ENCODE data around the gene OR1J2. TPM values are rescaled to one million over a fixed set of nuclear protein-coding genes. Genes with fewer than 3 reads are reported as not detected.
"Not testable (repeated sequence)": the region's sequence is repeated elsewhere in the genome, so short reads cannot be mapped to it uniquely, and the experiment has no call there.

Gene OR1J2
- total and polyA plus RNA-seq, 4 donors: not detected

GRCh38 chr9:122537066-122537465 lies 26.5 kb downstream of the OR1J2 start:
- H3K4me3 ChIP-seq (ENCODE audit: low read depth, low read length); H3K27ac ChIP-seq (ENCODE audit: low read depth, low read length); H3K27me3 ChIP-seq (ENCODE audit: control insufficient read depth, insufficient read depth, low read length); H3K36me3 ChIP-seq (ENCODE audit: control insufficient read depth, insufficient read depth, low read length); DNase-seq (ENCODE audit: low read depth in 4 of 6, low spot score in 6 of 6); H3K9me3 ChIP-seq (ENCODE audit: control insufficient read depth, insufficient read depth, low read length); H3K4me1 ChIP-seq (ENCODE audit: control insufficient read depth, insufficient read depth, low read length): not testable (repeated sequence)
- WGBS (ENCODE audit: insufficient coverage): no CpG with 5 or more reads among the region's 7 CpGs

DNA sequence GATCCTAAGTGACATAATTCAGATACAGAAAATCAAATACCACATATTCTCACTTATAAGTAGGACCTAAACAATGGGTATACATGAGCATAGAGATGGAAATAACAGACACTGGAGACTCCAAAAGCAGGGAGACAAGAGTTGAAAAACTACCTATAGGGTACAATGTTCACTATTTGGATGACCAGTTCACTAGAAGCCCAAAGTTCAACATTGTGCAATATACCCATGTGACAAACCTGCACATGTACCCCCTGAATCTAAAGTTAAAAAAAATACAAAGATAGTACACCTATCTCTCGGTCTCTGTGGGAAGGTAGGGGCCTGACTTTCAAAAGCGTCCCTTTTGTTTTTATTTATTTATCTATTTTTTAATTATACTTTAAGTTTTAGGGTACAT lies 28.2 kb downstream of the OR1J2 start:
- Histone ChIP-seq H3K27ac (ENCODE audit: low read depth, low read length) (no peak overlapping the region), H3K4me1 (ENCODE audit: control insufficient read depth, insufficient read depth, low read length) (no peaks in the 10 kb centered on the region), H3K9me3 (ENCODE audit: control insufficient read depth, insufficient read depth, low read length) (no peaks in the 10 kb centered on the region), H3K36me3 (ENCODE audit: control insufficient read depth, insufficient read depth, low read length) (no peaks in the 10 kb centered on the region), H3K27me3 (ENCODE audit: control insufficient read depth, insufficient read depth, low read length) (no peaks in the 10 kb centered on the region), H3K4me3 (ENCODE audit: low read depth, low read length) (no peak overlapping the region)
- no CpG with 5 or more reads among the region's 2 CpGs for WGBS (ENCODE audit: insufficient coverage)
- no peak for DNase-seq (ENCODE audit: low read depth in 4 of 6, low spot score in 6 of 6)

- no peak for DNase-seq (ENCODE audit: low read depth in 4 of 6, low spot score in 6 of 6)
- Histone ChIP-seq H3K4me3 (ENCODE audit: low read depth, low read length) (no peak overlapping the region), H3K36me3 (ENCODE audit: control insufficient read depth, insufficient read depth, low read length) (no peaks in the 10 kb centered on the region), H3K9me3 (ENCODE audit: control insufficient read depth, insufficient read depth, low read length) (no peaks in the 10 kb centered on the region), H3K27me3 (ENCODE audit: control insufficient read depth, insufficient read depth, low read length) (no peaks in the 10 kb centered on the region), H3K27ac (ENCODE audit: low read depth, low read length) (no peak overlapping the region), H3K4me1 (ENCODE audit: control insufficient read depth, insufficient read depth, low read length) (no peaks in the 10 kb centered on the region)
- 42% methylated on average over 5 of the region's 8 CpGs for WGBS (ENCODE audit: insufficient coverage)
Observed at GRCh38 chr9:122546196-122546595, 35.6 kb downstream of the OR1J2 start.

GRCh38 chr9:122551371-122551770 lies 40.8 kb downstream of the OR1J2 start:
- H3K27ac ChIP-seq (ENCODE audit: low read depth, low read length): no peak overlapping the region
- WGBS (ENCODE audit: insufficient coverage): 43% methylated on average over 2 of the region's 5 CpGs

DNA sequence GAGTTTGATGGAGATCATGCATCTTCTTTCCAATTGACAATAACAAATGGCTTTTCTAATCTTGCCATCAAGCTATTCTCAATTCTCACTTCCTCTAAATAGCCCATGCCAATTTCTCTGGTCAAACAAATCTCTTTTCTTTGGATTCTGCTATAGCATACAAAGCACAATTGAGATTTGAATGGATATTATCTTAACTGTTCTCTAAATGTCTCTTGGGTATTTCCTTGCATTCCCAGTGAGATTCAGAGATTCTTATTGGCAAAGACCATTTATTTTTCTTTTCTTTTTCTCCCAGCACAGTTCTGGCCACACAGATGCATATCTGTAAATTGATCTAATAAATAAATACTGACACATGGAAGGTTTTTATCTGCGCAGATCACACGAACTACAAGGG lies 42.2 kb downstream of the OR1J2 start, which contains the start of gene OR1N2:
TSS of gene OR1N2 (plus strand) at position 301 of the 400 bp plus-strand sequence. CDS start 100 bp downstream, outside the sequence.
- H3K36me3 ChIP-seq (ENCODE audit: control insufficient read depth, insufficient read depth, low read length): no peaks in the 10 kb centered on the region
- H3K9me3 ChIP-seq (ENCODE audit: control insufficient read depth, insufficient read depth, low read length): no peaks in the 10 kb centered on the region
- no peaks in the 10 kb centered on the region for H3K4me1 ChIP-seq (ENCODE audit: control insufficient read depth, insufficient read depth, low read length)
- 80% methylated on average over 1 of the region's 2 CpGs for WGBS (ENCODE audit: insufficient coverage)
- H3K27ac ChIP-seq (ENCODE audit: low read depth, low read length): no peak within 1 kb of the TSS
- no peak for DNase-seq (ENCODE audit: low read depth in 4 of 6, low spot score in 6 of 6)
- H3K4me3 ChIP-seq (ENCODE audit: low read depth, low read length): no peak within 1 kb of the TSS
- peaks cover 2% of the 10 kb centered on the region for H3K27me3 ChIP-seq (ENCODE audit: control insufficient read depth, insufficient read depth, low read length)

More at GRCh38 chr9:122551371-122551770, 40.8 kb downstream of the OR1J2 start:
- Histone ChIP-seq H3K4me3 (ENCODE audit: low read depth, low read length) (no peak overlapping the region), H3K36me3 (ENCODE audit: control insufficient read depth, insufficient read depth, low read length) (no peaks in the 10 kb centered on the region), H3K27me3 (ENCODE audit: control insufficient read depth, insufficient read depth, low read length) (peaks cover 2% of the 10 kb centered on the region), H3K4me1 (ENCODE audit: control insufficient read depth, insufficient read depth, low read length) (no peaks in the 10 kb centered on the region), H3K9me3 (ENCODE audit: control insufficient read depth, insufficient read depth, low read length) (no peaks in the 10 kb centered on the region)
- no peak for DNase-seq (ENCODE audit: low read depth in 4 of 6, low spot score in 6 of 6)

Other genes with a start within 250 kb of the OR1J2 start
- 10 to 100 TPM; 14.4 to 21.2 TPM for gene RBM18, start 246.0 kb upstream of the OR1J2 start, total RNA-seq
- gene RBM18, start 246.0 kb upstream of the OR1J2 start, polyA plus RNA-seq (ENCODE audit: insufficient read length in 2 of 2): 10 to 100 TPM; 29.5 to 32.7 TPM
- 10 to 100 TPM; 29.5 to 31.6 TPM for gene MRRF, start 245.9 kb upstream of the OR1J2 start, total RNA-seq
- 10 to 100 TPM; 23.5 to 26.1 TPM for gene MRRF, start 245.9 kb upstream of the OR1J2 start, polyA plus RNA-seq (ENCODE audit: insufficient read length in 2 of 2)
- gene PTGS1, start 139.8 kb upstream of the OR1J2 start, total RNA-seq: 1 to 10 TPM; 3.1 to 4.0 TPM
- 1 to 10 TPM; 3.0 to 5.6 TPM for gene PTGS1, start 139.8 kb upstream of the OR1J2 start, polyA plus RNA-seq (ENCODE audit: insufficient read length in 2 of 2)
- gene OR1J1, start 32.9 kb upstream of the OR1J2 start, total RNA-seq: not detected
- not detected for gene OR1J1, start 32.9 kb upstream of the OR1J2 start, polyA plus RNA-seq (ENCODE audit: insufficient read length in 2 of 2)
- not detected for gene OR1J4, start 8.3 kb downstream of the OR1J2 start, total RNA-seq
- not detected for gene OR1J4, start 8.3 kb downstream of the OR1J2 start, polyA plus RNA-seq (ENCODE audit: insufficient read length in 2 of 2)
- gene OR1N1, start 16.5 kb downstream of the OR1J2 start, total RNA-seq: not detected
- gene OR1N1, start 16.5 kb downstream of the OR1J2 start, polyA plus RNA-seq (ENCODE audit: insufficient read length in 2 of 2): not detected
- gene OR1N2, start 42.3 kb downstream of the OR1J2 start, total RNA-seq: not detected
- not detected for gene OR1N2, start 42.3 kb downstream of the OR1J2 start, polyA plus RNA-seq (ENCODE audit: insufficient read length in 2 of 2)
- under 1 TPM in 1 of 2 donors, not detected in 1; 0.22 TPM for gene OR1L8, start 72.6 kb downstream of the OR1J2 start, total RNA-seq
- gene OR1L8, start 72.6 kb downstream of the OR1J2 start, polyA plus RNA-seq (ENCODE audit: insufficient read length in 2 of 2): under 1 TPM in 1 of 2 donors, not detected in 1; 0.26 TPM
- not detected for gene OR1Q1, start 103.9 kb downstream of the OR1J2 start, total RNA-seq
- gene OR1Q1, start 103.9 kb downstream of the OR1J2 start, polyA plus RNA-seq (ENCODE audit: insufficient read length in 2 of 2): not detected
- gene OR1B1, start 146.8 kb downstream of the OR1J2 start, total RNA-seq: not detected
- not detected for gene OR1B1, start 146.8 kb downstream of the OR1J2 start, polyA plus RNA-seq (ENCODE audit: insufficient read length in 2 of 2)
- gene OR1L1, start 150.9 kb downstream of the OR1J2 start, total RNA-seq: not detected
- not detected for gene OR1L1, start 150.9 kb downstream of the OR1J2 start, polyA plus RNA-seq (ENCODE audit: insufficient read length in 2 of 2)
- not detected for gene OR1L3, start 164.3 kb downstream of the OR1J2 start, total RNA-seq
- not detected for gene OR1L3, start 164.3 kb downstream of the OR1J2 start, polyA plus RNA-seq (ENCODE audit: insufficient read length in 2 of 2)
- gene OR1L4, start 213.2 kb downstream of the OR1J2 start, total RNA-seq: not detected
- gene OR1L4, start 213.2 kb downstream of the OR1J2 start, polyA plus RNA-seq (ENCODE audit: insufficient read length in 2 of 2): not detected
- not detected for gene OR1L6, start 231.5 kb downstream of the OR1J2 start, total RNA-seq
- gene OR1L6, start 231.5 kb downstream of the OR1J2 start, polyA plus RNA-seq (ENCODE audit: insufficient read length in 2 of 2): not detected

Data from spinal cord (tissue), 10 donors.